ENCODE data around the gene FNBP1. TPM values are rescaled to one million over a fixed set of nuclear protein-coding genes. Genes with fewer than 3 reads are reported as not detected.
"Not testable (repeated sequence)": the region's sequence is repeated elsewhere in the genome, so short reads cannot be mapped to it uniquely, and the experiment has no call there.

Gene FNBP1
- total and polyA plus RNA-seq, 2 experiments from 2014 or later = 17.8 to 22.6 TPM

GRCh38 chr9:129938291-129938979 is 104.6 kb downstream of the FNBP1 start:
- Histone ChIP-seq H3K4me2 (ENCODE audit: unreplicated experiment) (peak overlapping the region; percentile 58), H3K9ac (peak overlapping the region; percentile 37), H3K4me1 (ENCODE audit: insufficient read depth) (peaks cover 44% of the 10 kb centered on the region)

GRCh38 chr9:129937879-129938278 is 105.1 kb downstream of the FNBP1 start:
- peak overlapping the region; percentile 43 for H3K4me2 ChIP-seq (ENCODE audit: unreplicated experiment)
- in situ Hi-C loops (cut with MboI); H3K9me3 ChIP-seq (ENCODE audit: low read depth); H3K27me3 ChIP-seq (replicated peaks; ENCODE audit: insufficient read depth); H3K9me2 ChIP-seq (ENCODE audit: insufficient read depth); H3K4me3 ChIP-seq; H3K79me2 ChIP-seq (ENCODE audit: insufficient read depth); H3K36me3 ChIP-seq (ENCODE audit: low read depth); DNase-seq; H4K20me1 ChIP-seq (ENCODE audit: insufficient read depth): not testable (repeated sequence)
- H3K4me1 ChIP-seq (ENCODE audit: insufficient read depth) = peaks cover 49% of the 10 kb centered on the region
- peaks cover 38% of the 10 kb centered on the region for H3F3A ChIP-seq (ENCODE audit: insufficient read depth)
- WGBS, 2 experiments (ENCODE audit: low coverage in 1 of 2, low lambda C conversion rate in 2 of 2, missing lambda C conversion rate in 2 of 2) = 26 to 32% methylated on average over 5 of the region's 5 CpGs
- peak overlapping the region; percentile 68 for H3K27ac ChIP-seq
- 0 out of 2 replicates have a peak overlapping the region, but pooled peaks have one; percentile 28 for H2AFZ ChIP-seq
- peak overlapping the region; percentile 28 for H3K9ac ChIP-seq

More at GRCh38 chr9:129938291-129938979, 104.6 kb downstream of the FNBP1 start:
- Histone ChIP-seq H3K27me3 (replicated peaks; ENCODE audit: insufficient read depth) (no peaks in the 10 kb centered on the region), H2AFZ (0 out of 2 replicates have a peak overlapping the region, but pooled peaks have one; percentile 4), H3K36me3 (ENCODE audit: low read depth) (no peaks in the 10 kb centered on the region), H3K9me3 (ENCODE audit: low read depth) (no peaks in the 10 kb centered on the region), H3K79me2 (ENCODE audit: insufficient read depth) (no peaks in the 10 kb centered on the region), H3F3A (ENCODE audit: insufficient read depth) (peaks cover 33% of the 10 kb centered on the region), H3K4me3 (0 out of 2 replicates have a peak overlapping the region, but pooled peaks have one; percentile 1), H3K27ac (peak overlapping the region; percentile 68), H4K20me1 (ENCODE audit: insufficient read depth) (no peaks in the 10 kb centered on the region), H3K9me2 (ENCODE audit: insufficient read depth) (no peaks in the 10 kb centered on the region)
- TF ChIP-seq EZH2 (IDR thresholded peaks at IDR 0.05; ENCODE audit: insufficient read depth, poor library complexity, severe bottlenecking) = no peak
- no peak for TF ChIP-seq EZH2phosphoT487 (IDR thresholded peaks at IDR 0.05; ENCODE audit: insufficient read depth, low read depth)
- 3 to 20% methylated on average over 2 of the region's 2 CpGs for WGBS, 2 experiments (ENCODE audit: low coverage in 1 of 2, low lambda C conversion rate in 2 of 2, missing lambda C conversion rate in 2 of 2)
- in situ Hi-C loops (cut with MboI) = no loop called here
- peak; percentile 84 for DNase-seq

- Histone ChIP-seq H3K36me3 (ENCODE audit: low read depth) (no peaks in the 10 kb centered on the region), H3K27ac (no peak overlapping the region), H2AFZ (no peak overlapping the region), H3K4me1 (ENCODE audit: insufficient read depth) (peaks cover 63% of the 10 kb centered on the region), H3K4me2 (ENCODE audit: unreplicated experiment) (no peak overlapping the region), H4K20me1 (ENCODE audit: insufficient read depth) (no peaks in the 10 kb centered on the region), H3K9ac (no peak overlapping the region), H3K27me3 (replicated peaks; ENCODE audit: insufficient read depth) (no peaks in the 10 kb centered on the region), H3K9me2 (ENCODE audit: insufficient read depth) (no peaks in the 10 kb centered on the region), H3F3A (ENCODE audit: insufficient read depth) (peaks cover 51% of the 10 kb centered on the region), H3K4me3 (no peak overlapping the region), H3K79me2 (ENCODE audit: insufficient read depth) (no peaks in the 10 kb centered on the region), H3K9me3 (ENCODE audit: low read depth) (no peaks in the 10 kb centered on the region)
- in situ Hi-C loops (cut with MboI) = no loop called here
- no peak for TF ChIP-seq EZH2 (IDR thresholded peaks at IDR 0.05; ENCODE audit: insufficient read depth, poor library complexity, severe bottlenecking)
- TF ChIP-seq EZH2phosphoT487 (IDR thresholded peaks at IDR 0.05; ENCODE audit: insufficient read depth, low read depth) = no peak
- WGBS, 2 experiments (ENCODE audit: low coverage in 1 of 2, low lambda C conversion rate in 2 of 2, missing lambda C conversion rate in 2 of 2) = 38 to 39% methylated on average over 5 of the region's 5 CpGs
- DNase-seq = no peak
Measured at GRCh38 chr9:129936222-129936621, 106.8 kb downstream of the FNBP1 start.

- Histone ChIP-seq H3K36me3 (ENCODE audit: low read depth) (no peaks in the 10 kb centered on the region), H3K27me3 (replicated peaks; ENCODE audit: insufficient read depth) (no peaks in the 10 kb centered on the region), H3F3A (ENCODE audit: insufficient read depth) (peaks cover 51% of the 10 kb centered on the region), H2AFZ (0 out of 2 replicates have a peak overlapping the region, but pooled peaks have one; percentile 11), H3K79me2 (ENCODE audit: insufficient read depth) (no peaks in the 10 kb centered on the region; the same call in 1 of the 2 replicates), H4K20me1 (ENCODE audit: insufficient read depth) (no peaks in the 10 kb centered on the region), H3K9ac (no peak overlapping the region), H3K9me2 (ENCODE audit: insufficient read depth) (no peaks in the 10 kb centered on the region), H3K9me3 (ENCODE audit: low read depth) (no peaks in the 10 kb centered on the region), H3K27ac (peak overlapping the region; percentile 65; the same call in 1 of the 2 replicates), H3K4me1 (ENCODE audit: insufficient read depth) (peaks cover 63% of the 10 kb centered on the region), H3K4me3 (no peak overlapping the region), H3K4me2 (ENCODE audit: unreplicated experiment) (no peak overlapping the region)
- DNase-seq = peak; percentile 24
- WGBS, 2 experiments (ENCODE audit: low coverage in 1 of 2, low lambda C conversion rate in 2 of 2, missing lambda C conversion rate in 2 of 2) = 29 to 33% methylated on average over 5 of the region's 5 CpGs
- TF ChIP-seq EZH2 (IDR thresholded peaks at IDR 0.05; ENCODE audit: insufficient read depth, poor library complexity, severe bottlenecking) = no peak
- in situ Hi-C loops (cut with MboI) = no loop called here
Measured at GRCh38 chr9:129934780-129935179, 108.2 kb downstream of the FNBP1 start.

Data from GM23248 (cell line).